ENCODE results near the gene PXYLP1. TPM values are rescaled to one million over a fixed set of nuclear protein-coding genes. Genes with fewer than 3 reads are reported as not detected.
A peak's percentile ranks its signal among the peaks of the same experiment; 100 is the strongest.

Gene PXYLP1
- total RNA-seq, 4 donors from 2014 or later, result 7.1 to 13.4 (median 10.3) TPM

- WGBS, 2 donors, result 55 to 58% methylated on average over 5 of the region's 5 CpGs
- intact Hi-C loops (cut with DNase I), result loop anchor here (5.0 kb wide), 1 partner anchor 255 kb away; no protein-coding TSS in a partner anchor
- TF ChIP-seq CTCF (IDR thresholded peaks at IDR 0.05) (no peak), POLR2A (IDR thresholded peaks at IDR 0.05) (no peak)
- Histone ChIP-seq H3K36me3 (no peaks in the 10 kb centered on the region), H3K4me3 (replicated peaks in 1 of 3) (no peak overlapping the region), H3K9me3 (no peaks in the 10 kb centered on the region), H3K27me3 (no peaks in the 10 kb centered on the region), H3K27ac (no peak overlapping the region), H3K4me1 (peaks cover 5% of the 10 kb centered on the region in 2 donors)
- peak in 1 of 2 donors; percentile 25 for DNase-seq
Observed at GRCh38 chr3:141306922-141307321, 75.3 kb downstream of the PXYLP1 start.

- DNase-seq, result peak in 1 of 2 donors; percentile 29
- no peaks in the 10 kb centered on the region for H3K36me3 ChIP-seq
- H3K4me3 ChIP-seq (replicated peaks in 1 of 3), result no peak overlapping the region
- H3K27me3 ChIP-seq, result no peaks in the 10 kb centered on the region
- intact Hi-C loops (cut with DNase I), result loop anchor here (5.0 kb wide), 1 partner anchor 255 kb away; no protein-coding TSS in a partner anchor
- H3K4me1 ChIP-seq, result peaks cover 10% of the 10 kb centered on the region in 2 donors
- TF ChIP-seq CTCF (IDR thresholded peaks at IDR 0.05) (no peak), POLR2A (IDR thresholded peaks at IDR 0.05) (no peak)
- no peaks in the 10 kb centered on the region for H3K9me3 ChIP-seq
- H3K27ac ChIP-seq, result peak overlapping the region in 1 of 3 donors; percentile 27
- WGBS, 2 donors, result 60 to 76% methylated on average over 16 of the region's 16 CpGs
Observed at GRCh38 chr3:141307351-141308059, 75.9 kb downstream of the PXYLP1 start.

GRCh38 chr3:141308588-141309218 lies 77.1 kb downstream of the PXYLP1 start:
- H3K27ac ChIP-seq, result no peak overlapping the region
- no peak overlapping the region for H3K4me3 ChIP-seq (replicated peaks in 1 of 3)
- H3K27me3 ChIP-seq, result no peaks in the 10 kb centered on the region
- 43 to 71% methylated on average over 13 of the region's 13 CpGs for WGBS, 2 donors
- TF ChIP-seq CTCF (IDR thresholded peaks at IDR 0.05) (peak in 3 of 6 experiments; percentile 45 to 55 (median 54)), POLR2A (IDR thresholded peaks at IDR 0.05) (no peak)
- peaks cover 10 to 12% of the 10 kb centered on the region in 2 donors for H3K4me1 ChIP-seq
- no peaks in the 10 kb centered on the region for H3K36me3 ChIP-seq
- no peaks in the 10 kb centered on the region for H3K9me3 ChIP-seq
- peak; percentile 65 to 69 for DNase-seq
- intact Hi-C loops (cut with DNase I), result loop anchor here (5.0 kb wide), 1 partner anchor 254 kb away; no protein-coding TSS in a partner anchor

- Histone ChIP-seq H3K4me3 (replicated peaks in 1 of 3) (peak overlapping the region; percentile 2 to 63 (median 60)), H3K27ac (peak overlapping the region in 2 of 3 donors; percentile 39 to 74), H3K9me3 (no peaks in the 10 kb centered on the region), H3K4me1 (peaks cover 10 to 12% of the 10 kb centered on the region in 2 donors), H3K36me3 (no peaks in the 10 kb centered on the region), H3K27me3 (no peaks in the 10 kb centered on the region)
- WGBS, 2 donors, result 10 to 13% methylated on average over 13 of the region's 13 CpGs
- TF ChIP-seq CTCF (IDR thresholded peaks at IDR 0.05) (no peak), POLR2A (IDR thresholded peaks at IDR 0.05) (no peak)
- intact Hi-C loops (cut with DNase I), result loop anchor here (5.0 kb wide), 1 partner anchor 146 kb away; no protein-coding TSS in a partner anchor
- no peak for DNase-seq
Observed at GRCh38 chr3:141311170-141311495, 79.5 kb downstream of the PXYLP1 start.

All from thyroid gland (tissue), 4 donors.